HG03571 (cell line): ENCODE measurements around the gene PPDPF.
"Not testable (repeated sequence)": the region's sequence is repeated elsewhere in the genome, so short reads cannot be mapped to it uniquely, and the experiment has no call there.

Source experiments
- ATAC-seq: cut with Tn5 transposase; IDR thresholded peaks from one replicate; pipeline ENCODE4 v1.9.1; 2021; ENCODE audit not compliant: unreplicated experiment

Gene PPDPF

GRCh38 chr20:63520504-63520933 is at the start of gene PPDPF:
Gene PPDPF, plus strand, starts transcription at chr20:63520765. Its CDS starts 544 bp downstream, at chr20:63521309.
- ATAC-seq = peak; percentile 54

GRCh38 chr20:63471002-63471716 is 49.4 kb upstream of the PPDPF start:
- ATAC-seq = no peak

GRCh38 chr20:63471717-63471980 is 48.9 kb upstream of the PPDPF start:
- ATAC-seq = no peak

- ATAC-seq = no peak
These were observed 48.4 kb upstream of the PPDPF start, which contains the start of gene KCNQ2 for GRCh38 chr20:63471981-63472831. Gene KCNQ2, minus strand, starts transcription at chr20:63472655. Its CDS starts 192 bp downstream, at chr20:63472463.

GRCh38 chr20:63472862-63473390 is 47.6 kb upstream of the PPDPF start:
- no peak for ATAC-seq

- ATAC-seq = no peak
These were observed 46.8 kb upstream of the PPDPF start for GRCh38 chr20:63473555-63474449.

GRCh38 chr20:63475209-63475608 is 45.4 kb upstream of the PPDPF start:
- ATAC-seq = no peak

GRCh38 chr20:63477061-63477616 is 43.4 kb upstream of the PPDPF start:
- no peak for ATAC-seq

- ATAC-seq = no peak
These were observed 42.6 kb upstream of the PPDPF start for GRCh38 chr20:63477944-63478343.

- ATAC-seq = no peak
These were observed 41.9 kb upstream of the PPDPF start for GRCh38 chr20:63478346-63479302.

GRCh38 chr20:63479695-63480419 is 40.7 kb upstream of the PPDPF start:
- ATAC-seq = not testable (repeated sequence)

GRCh38 chr20:63481503-63481902 is 39.1 kb upstream of the PPDPF start:
- no peak for ATAC-seq

GRCh38 chr20:63482021-63482587 is 38.5 kb upstream of the PPDPF start:
- ATAC-seq = no peak

GRCh38 chr20:63483834-63484233 is 36.7 kb upstream of the PPDPF start:
- no peak for ATAC-seq

GRCh38 chr20:63484236-63484635 is 36.3 kb upstream of the PPDPF start:
- ATAC-seq = no peak

GRCh38 chr20:63484651-63485403 is 35.7 kb upstream of the PPDPF start:
- ATAC-seq = no peak

- ATAC-seq = no peak
These were observed 34.2 kb upstream of the PPDPF start for GRCh38 chr20:63486300-63486855.
